Thyroid gland (tissue), 4 donors: ENCODE measurements around the gene HIPK2.

Source experiments
- POLR2A ChIP-seq, 2 donors: fragments of 450-650 bp; IDR thresholded peaks; one replicate each; pipeline ENCODE4 v1.6.1; 2017; ENCODE audit warnings: antibody characterized with exemption in 2 of 2, mild to moderate bottlenecking in 2 of 2, moderate library complexity in 1 of 2
- TF ChIP-seq, protein P1 (sequence below), 6 experiments: fragments of 200-600 bp in 3 of 6; fragments of 450-650 bp in 3 of 6; sonication (generic) in 3 of 6; IDR thresholded peaks; one replicate each; pipeline ENCODE4 v1.5.1; 2016 to 2019; ENCODE audit warnings: antibody characterized with exemption in 6 of 6, mild to moderate bottlenecking in 2 of 6, inconsistent platforms in 1 of 6, moderate library complexity in 1 of 6

GRCh38 chr7:139673230-139673629 is 104.6 kb downstream of the HIPK2 start:
- TF ChIP-seq, protein P1, sequence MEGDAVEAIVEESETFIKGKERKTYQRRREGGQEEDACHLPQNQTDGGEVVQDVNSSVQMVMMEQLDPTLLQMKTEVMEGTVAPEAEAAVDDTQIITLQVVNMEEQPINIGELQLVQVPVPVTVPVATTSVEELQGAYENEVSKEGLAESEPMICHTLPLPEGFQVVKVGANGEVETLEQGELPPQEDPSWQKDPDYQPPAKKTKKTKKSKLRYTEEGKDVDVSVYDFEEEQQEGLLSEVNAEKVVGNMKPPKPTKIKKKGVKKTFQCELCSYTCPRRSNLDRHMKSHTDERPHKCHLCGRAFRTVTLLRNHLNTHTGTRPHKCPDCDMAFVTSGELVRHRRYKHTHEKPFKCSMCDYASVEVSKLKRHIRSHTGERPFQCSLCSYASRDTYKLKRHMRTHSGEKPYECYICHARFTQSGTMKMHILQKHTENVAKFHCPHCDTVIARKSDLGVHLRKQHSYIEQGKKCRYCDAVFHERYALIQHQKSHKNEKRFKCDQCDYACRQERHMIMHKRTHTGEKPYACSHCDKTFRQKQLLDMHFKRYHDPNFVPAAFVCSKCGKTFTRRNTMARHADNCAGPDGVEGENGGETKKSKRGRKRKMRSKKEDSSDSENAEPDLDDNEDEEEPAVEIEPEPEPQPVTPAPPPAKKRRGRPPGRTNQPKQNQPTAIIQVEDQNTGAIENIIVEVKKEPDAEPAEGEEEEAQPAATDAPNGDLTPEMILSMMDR (IDR thresholded peaks at IDR 0.05), result no peak
- TF ChIP-seq POLR2A (IDR thresholded peaks at IDR 0.05), result no peak
